PC-9 (cell line): ENCODE results near the gene GALR1. TPM values are rescaled to one million over a fixed set of nuclear protein-coding genes. Genes with fewer than 3 reads are reported as not detected.
A peak's percentile ranks its signal among the peaks of the same experiment; 100 is the strongest.
"Not testable (repeated sequence)": the region's sequence is repeated elsewhere in the genome, so short reads cannot be mapped to it uniquely, and the experiment has no call there.

Source experiments
- BruUV-seq: library from RNA; stranded (reverse); fragments of 400-500 nt; replicated peaks from 2 replicates; lab custom pipeline; 2021; lab: Mats Ljungman, UMichigan
- CTCF ChIA-PET: fragments of 300-600 bp; sonication (Branson Sonifier 250); formaldehyde crosslinking; loops from one replicate; lab custom pipeline; 2022; ENCODE audit warnings: antibody characterized with exemption; lab: Charles Lee
- POLR2A ChIA-PET: fragments of 300-600 bp; sonication (Branson Sonifier 250); formaldehyde crosslinking; loops from one replicate; lab custom pipeline; 2022; ENCODE audit warnings: antibody characterized with exemption; ENCODE audit not compliant: unreplicated experiment; lab: Charles Lee
- DNase-seq, 2 experiments: peaks; one replicate each; pipeline versions ENCODE4 v3.0.0 to v3.0.0-alpha.2; 2015 to 2022; ENCODE audit warnings: mixed read lengths in 1 of 2
- H2AFZ ChIP-seq: fragments of 200-600 bp; sonication (generic); 2 replicates; pipeline ENCODE4 v1.8.1; 2017; ENCODE audit warnings: antibody characterized with exemption
- H3F3A ChIP-seq: fragments of 200-600 bp; sonication (generic); 2 replicates; pipeline ENCODE4 v1.8.1; 2017; ENCODE audit warnings: antibody characterized with exemption, mild to moderate bottlenecking, low read depth; ENCODE audit not compliant: insufficient read depth
- H3K27ac ChIP-seq: fragments of 200-600 bp; sonication (generic); 2 replicates; pipeline ENCODE4 v1.6.1; 2016; ENCODE audit warnings: mixed run types
- H3K27me3 ChIP-seq: fragments of 200-600 bp; sonication (generic); 2 replicates; pipeline ENCODE4 v1.6.1; 2016; ENCODE audit warnings: low read depth, mixed run types; ENCODE audit not compliant: insufficient read depth
- H3K36me3 ChIP-seq: fragments of 200-600 bp; sonication (generic); 2 replicates; pipeline ENCODE4 v1.6.1; 2016; ENCODE audit warnings: low read depth, mixed run types
- H3K4me1 ChIP-seq: fragments of 200-600 bp; sonication (generic); replicated peaks from 2 replicates; pipeline ENCODE4 v1.6.1; 2016; ENCODE audit warnings: mixed run types; ENCODE audit not compliant: insufficient read depth
- H3K4me2 ChIP-seq: fragments of 200-600 bp; sonication (generic); 2 replicates; pipeline ENCODE4 v1.6.1; 2017; ENCODE audit warnings: mixed run types
- H3K4me3 ChIP-seq: fragments of 200-600 bp; sonication (generic); 2 replicates; pipeline ENCODE4 v1.6.1; 2016; ENCODE audit warnings: mixed run types
- H3K79me2 ChIP-seq: fragments of 200-600 bp; sonication (generic); 2 replicates; pipeline ENCODE4 v1.6.1; 2017; ENCODE audit warnings: low read depth, mixed run types
- H3K9me2 ChIP-seq: fragments of 200-600 bp; sonication (generic); 2 replicates; pipeline ENCODE4 v1.8.1; 2017; ENCODE audit warnings: mild to moderate bottlenecking; ENCODE audit not compliant: insufficient read depth
- H3K9me3 ChIP-seq: fragments of 200-600 bp; sonication (generic); 2 replicates; pipeline ENCODE4 v1.8.1; 2016; ENCODE audit warnings: low read depth; ENCODE audit not compliant: insufficient read depth
- H4K20me1 ChIP-seq: fragments of 200-600 bp; sonication (generic); 2 replicates; pipeline ENCODE4 v1.8.1; 2017; ENCODE audit not compliant: insufficient read depth
- EZH2 ChIP-seq: fragments of 200-600 bp; sonication (generic); IDR thresholded peaks from 2 replicates; pipeline ENCODE4 v1.8.0; 2017; ENCODE audit warnings: antibody characterized with exemption, low read depth
- intact Hi-C: fragments of 100-400 bp; cut with micrococcal nuclease; formaldehyde crosslinking; loops from one replicate; pipeline ENCODE4 v1.10.0; 2022; ENCODE audit not compliant: unreplicated experiment
- total RNA-seq: library from RNA; stranded (reverse); gene quantifications from 2 replicates; pipeline ENCODE4 v1.2.3, GENCODE V29; 2021
- TF ChIP-seq, protein P1 (sequence below): fragments of 200-600 bp; sonication (generic); conservative IDR thresholded peaks from 2 replicates; pipeline ENCODE4 v1.6.1; 2017; ENCODE audit warnings: mixed run types, antibody characterized with exemption, mild to moderate bottlenecking, moderate library complexity

The GALR1 gene
- total RNA-seq, 1 experiment from 2014 or later: not detected

DNA sequence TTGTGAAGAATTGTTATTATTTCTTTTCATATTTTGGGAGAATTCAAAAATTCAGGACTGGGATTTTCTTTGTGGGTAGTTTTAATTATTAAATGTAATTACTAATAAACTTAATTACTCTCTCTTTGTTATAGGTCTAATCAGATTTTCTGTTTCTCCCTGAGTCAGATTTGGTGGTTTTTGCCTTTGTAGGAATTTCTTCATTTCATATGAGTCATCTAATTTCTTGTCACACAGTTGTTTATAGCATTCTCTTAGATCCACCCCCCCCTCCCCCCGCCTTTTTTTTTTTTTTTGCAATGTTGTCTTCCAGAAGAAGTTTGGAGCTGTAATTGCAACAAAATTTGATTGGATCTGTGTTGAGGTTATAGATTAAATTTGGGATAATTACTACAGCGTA lies 26.0 kb upstream of the GALR1 start:
- Histone ChIP-seq H3K4me3 (no peak overlapping the region), H3F3A (peaks cover 5% of the 10 kb centered on the region), H3K4me1 (peaks cover 18% of the 10 kb centered on the region), H3K9me2 (no peaks in the 10 kb centered on the region), H3K36me3 (no peaks in the 10 kb centered on the region), H3K4me2 (peak overlapping the region; percentile 46), H4K20me1 (no peaks in the 10 kb centered on the region), H3K27ac (peak overlapping the region; percentile 56), H3K9me3 (no peaks in the 10 kb centered on the region), H3K79me2 (no peaks in the 10 kb centered on the region), H3K27me3 (0 out of 2 replicates have a peak, but pooled peaks cover 5% of the 10 kb centered on the region), H2AFZ (no peak overlapping the region)
- intact Hi-C loops: no loop called here
- POLR2A ChIA-PET: no interaction called here
- TF ChIP-seq, protein P1, sequence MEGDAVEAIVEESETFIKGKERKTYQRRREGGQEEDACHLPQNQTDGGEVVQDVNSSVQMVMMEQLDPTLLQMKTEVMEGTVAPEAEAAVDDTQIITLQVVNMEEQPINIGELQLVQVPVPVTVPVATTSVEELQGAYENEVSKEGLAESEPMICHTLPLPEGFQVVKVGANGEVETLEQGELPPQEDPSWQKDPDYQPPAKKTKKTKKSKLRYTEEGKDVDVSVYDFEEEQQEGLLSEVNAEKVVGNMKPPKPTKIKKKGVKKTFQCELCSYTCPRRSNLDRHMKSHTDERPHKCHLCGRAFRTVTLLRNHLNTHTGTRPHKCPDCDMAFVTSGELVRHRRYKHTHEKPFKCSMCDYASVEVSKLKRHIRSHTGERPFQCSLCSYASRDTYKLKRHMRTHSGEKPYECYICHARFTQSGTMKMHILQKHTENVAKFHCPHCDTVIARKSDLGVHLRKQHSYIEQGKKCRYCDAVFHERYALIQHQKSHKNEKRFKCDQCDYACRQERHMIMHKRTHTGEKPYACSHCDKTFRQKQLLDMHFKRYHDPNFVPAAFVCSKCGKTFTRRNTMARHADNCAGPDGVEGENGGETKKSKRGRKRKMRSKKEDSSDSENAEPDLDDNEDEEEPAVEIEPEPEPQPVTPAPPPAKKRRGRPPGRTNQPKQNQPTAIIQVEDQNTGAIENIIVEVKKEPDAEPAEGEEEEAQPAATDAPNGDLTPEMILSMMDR: no peak
- no peak for TF ChIP-seq EZH2
- CTCF ChIA-PET: interaction anchor here (0.6 kb wide), 1 partner anchor 11 kb away, joined by 4 read pairs; no protein-coding TSS in a partner anchor
- BruUV-seq: no TSS peak
- DNase-seq: peak in 1 of 2 experiments; percentile 72

DNA sequence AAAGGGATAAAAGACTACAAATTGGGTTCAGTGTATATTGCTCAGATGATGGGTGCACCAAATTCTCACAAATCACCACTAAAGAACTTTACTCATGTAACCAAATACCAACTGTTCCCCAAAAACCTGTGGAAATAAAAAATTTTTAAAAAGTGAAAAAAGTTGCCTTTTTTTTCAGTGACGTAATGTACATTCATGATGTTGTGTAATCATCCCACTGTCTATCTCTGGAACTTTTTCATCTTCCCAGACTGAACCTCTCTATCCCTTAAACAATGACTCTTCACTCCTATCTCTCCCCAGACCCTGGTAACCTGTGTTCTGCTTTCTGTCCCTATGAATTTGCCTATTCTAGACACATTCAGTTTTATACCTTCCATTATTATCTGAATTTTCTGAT lies 19.0 kb upstream of the GALR1 start:
- no peaks in the 10 kb centered on the region for H3K4me1 ChIP-seq
- H3K79me2 ChIP-seq: no peaks in the 10 kb centered on the region
- no peak overlapping the region for H3K4me3 ChIP-seq
- no peaks in the 10 kb centered on the region for H3K9me3 ChIP-seq
- TF ChIP-seq EZH2: no peak
- TF ChIP-seq, protein P1: no peak
- H3K36me3 ChIP-seq: no peaks in the 10 kb centered on the region
- DNase-seq: no peak
- H3F3A ChIP-seq: no peaks in the 10 kb centered on the region
- H3K27ac ChIP-seq: no peak overlapping the region
- no peaks in the 10 kb centered on the region for H3K9me2 ChIP-seq
- ChIA-PET CTCF (no interaction called here), POLR2A (no interaction called here)
- H4K20me1 ChIP-seq: no peaks in the 10 kb centered on the region
- intact Hi-C loops: no loop called here
- no TSS peak for BruUV-seq
- no peak overlapping the region for H3K4me2 ChIP-seq
- peaks cover 38% of the 10 kb centered on the region for H3K27me3 ChIP-seq
- H2AFZ ChIP-seq: no peak overlapping the region

DNA sequence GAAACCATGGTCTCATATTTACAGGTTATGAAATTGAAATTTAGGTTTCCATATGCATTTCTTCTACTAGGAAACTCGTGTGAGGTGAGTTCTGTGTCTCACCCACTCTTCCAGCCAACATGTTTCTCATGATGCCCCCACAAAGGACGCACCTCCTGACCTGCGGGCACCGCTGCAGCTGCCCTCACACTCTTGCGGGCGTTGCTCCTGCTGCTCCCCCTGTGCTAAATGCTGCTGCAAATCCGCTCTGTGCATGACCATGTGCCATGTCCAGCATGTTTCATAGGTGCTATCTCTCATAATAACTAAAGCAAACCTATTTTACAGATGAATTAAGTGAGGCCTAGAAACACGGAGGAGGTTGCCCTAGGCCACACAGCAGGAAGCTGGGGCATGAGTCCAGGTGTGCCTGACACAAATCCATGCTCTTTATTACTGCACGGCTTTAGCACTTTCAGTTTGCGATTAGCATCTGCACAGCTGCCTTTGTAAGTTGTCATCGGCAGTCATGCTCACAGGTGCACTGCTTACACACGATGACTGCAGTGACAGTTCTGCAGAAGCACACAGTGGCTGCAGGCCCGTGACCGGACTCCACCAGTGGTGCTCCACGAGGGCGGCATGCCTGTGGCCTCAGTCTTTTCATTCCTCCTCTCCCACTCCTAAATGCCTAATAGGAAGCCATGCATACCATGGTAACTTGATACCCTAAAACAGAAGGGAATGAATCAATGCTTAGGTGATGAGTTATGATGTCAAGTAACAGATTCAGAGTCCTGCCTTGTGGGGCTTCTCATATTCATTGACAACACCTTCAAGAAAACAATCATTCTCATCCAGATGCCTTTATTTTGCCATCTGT lies 14.9 kb upstream of the GALR1 start:
- Histone ChIP-seq H4K20me1 (no peaks in the 10 kb centered on the region), H3K4me3 (no peak overlapping the region), H3K4me1 (no peaks in the 10 kb centered on the region), H3K36me3 (no peaks in the 10 kb centered on the region), H3K27me3 (peaks cover 37% of the 10 kb centered on the region), H3K79me2 (no peaks in the 10 kb centered on the region), H3K9me2 (no peaks in the 10 kb centered on the region), H3F3A (no peaks in the 10 kb centered on the region), H3K9me3 (peaks cover 16% of the 10 kb centered on the region; the same call in 1 of the 2 replicates), H2AFZ (no peak overlapping the region), H3K4me2 (peak overlapping the region; percentile 33; the same call in 1 of the 2 replicates), H3K27ac (no peak overlapping the region)
- intact Hi-C loops: no loop called here
- no TSS peak for BruUV-seq
- no peak for TF ChIP-seq EZH2
- TF ChIP-seq, protein P1: no peak
- no peak for DNase-seq
- ChIA-PET POLR2A (no interaction called here), CTCF (no interaction called here)

DNA sequence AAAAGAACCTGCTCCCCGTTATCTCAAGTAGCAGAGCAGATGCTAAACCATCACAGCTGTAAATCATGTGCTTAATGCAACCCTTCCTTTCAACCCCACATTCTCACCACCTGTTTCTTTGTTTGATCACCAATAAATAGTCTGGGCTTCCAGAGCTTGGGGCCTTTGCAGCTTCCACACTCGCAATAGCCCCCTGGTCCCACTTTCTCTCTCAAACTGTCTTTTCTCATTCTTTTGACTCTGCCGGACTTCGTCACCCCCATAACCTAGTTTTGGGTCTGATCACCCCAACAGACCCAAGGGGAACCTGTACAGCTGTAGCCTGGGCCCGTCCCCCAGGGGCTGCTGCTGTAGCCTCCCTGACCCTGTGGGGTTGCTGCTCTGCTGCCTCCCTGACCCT lies 10.4 kb upstream of the GALR1 start:
- DNase-seq, H3K9me2 ChIP-seq, H4K20me1 ChIP-seq, POLR2A ChIA-PET, H3K27ac ChIP-seq, H3K4me2 ChIP-seq, H3K79me2 ChIP-seq, H3K36me3 ChIP-seq, BruUV-seq, H2AFZ ChIP-seq, intact Hi-C loops, H3K4me1 ChIP-seq, H3K4me3 ChIP-seq, H3F3A ChIP-seq, CTCF ChIA-PET: not testable (repeated sequence)
- Histone ChIP-seq H3K9me3 (peaks cover 16% of the 10 kb centered on the region; the same call in 1 of the 2 replicates), H3K27me3 (peaks cover 37% of the 10 kb centered on the region)
